Measurements from ENCODE around the gene ADAMTS10.
"Not testable (repeated sequence)": the region's sequence is repeated elsewhere in the genome, so short reads cannot be mapped to it uniquely, and the experiment has no call there.

ADAMTS10 gene

DNA sequence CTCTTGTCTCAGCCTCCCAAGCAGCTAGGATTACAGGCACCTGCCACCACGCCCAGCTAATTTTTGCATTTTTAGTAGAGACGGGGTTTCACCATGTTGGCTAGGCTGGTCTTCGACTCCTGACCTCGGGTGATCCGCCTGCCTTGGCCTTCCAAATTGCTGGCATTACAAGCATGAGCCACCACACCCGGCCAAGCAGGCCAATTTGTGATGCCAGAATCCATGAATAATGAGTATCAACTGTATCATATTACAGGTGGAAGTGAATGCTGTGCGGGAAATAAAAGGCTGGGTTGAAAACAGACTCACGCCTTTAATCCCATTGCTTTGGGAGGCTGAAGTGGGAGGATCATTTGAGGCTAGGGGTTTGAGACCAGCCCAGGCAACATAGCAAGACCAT is 16.3 kb upstream of the ADAMTS10 start:
- DNase-seq (ENCODE audit: low read depth), result no peak

GRCh38 chr19:8622886-8623285 is 12.4 kb upstream of the ADAMTS10 start:
- DNase-seq (ENCODE audit: low read depth), result not testable (repeated sequence)

- DNase-seq (ENCODE audit: low read depth), result peak; percentile 21
These were observed 8.2 kb upstream of the ADAMTS10 start for GRCh38 chr19:8618751-8619150.

DNA sequence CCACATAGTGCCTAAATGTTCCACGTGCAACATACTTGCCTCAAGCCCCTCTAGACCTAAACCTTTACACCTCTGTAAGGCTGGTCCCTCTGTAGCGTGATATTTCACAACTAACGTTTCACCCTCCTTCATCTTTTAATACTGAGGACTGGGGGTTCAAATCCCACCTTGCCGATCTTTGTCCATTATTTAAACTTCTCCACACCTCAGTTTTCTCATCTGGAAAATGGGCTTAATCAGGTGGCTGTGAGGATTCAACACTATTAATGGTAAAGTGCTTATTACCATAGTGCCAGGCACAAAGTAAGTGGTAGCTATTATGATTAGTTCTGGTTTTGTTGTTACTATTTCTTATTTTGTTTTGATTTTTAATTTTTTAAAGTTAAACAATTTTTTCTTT is 7.5 kb upstream of the ADAMTS10 start:
- no peak for DNase-seq (ENCODE audit: low read depth)

- DNase-seq (ENCODE audit: low read depth), result not testable (repeated sequence)
These were observed 6.8 kb upstream of the ADAMTS10 start for GRCh38 chr19:8617325-8617724.

DNA sequence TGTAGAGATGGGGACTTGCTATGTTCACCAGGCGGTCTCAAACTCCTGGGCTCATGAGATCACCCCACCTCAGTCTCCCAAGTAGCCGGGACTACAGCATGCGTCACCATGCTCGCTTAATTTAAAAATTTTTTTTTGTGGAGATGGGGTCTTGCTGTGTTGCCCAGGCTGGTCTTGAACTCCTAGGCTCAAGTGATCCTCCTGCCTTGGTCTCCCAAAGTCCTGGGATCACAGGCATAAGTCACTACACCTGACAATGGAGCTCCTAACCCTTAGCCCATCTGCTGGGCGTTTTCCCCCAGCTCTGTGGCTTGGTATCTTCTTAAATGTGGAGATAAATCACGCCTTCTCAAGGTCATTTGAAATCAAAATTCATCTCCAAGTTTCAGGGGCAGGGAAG is 6.3 kb upstream of the ADAMTS10 start:
- DNase-seq (ENCODE audit: low read depth), result no peak

DNA sequence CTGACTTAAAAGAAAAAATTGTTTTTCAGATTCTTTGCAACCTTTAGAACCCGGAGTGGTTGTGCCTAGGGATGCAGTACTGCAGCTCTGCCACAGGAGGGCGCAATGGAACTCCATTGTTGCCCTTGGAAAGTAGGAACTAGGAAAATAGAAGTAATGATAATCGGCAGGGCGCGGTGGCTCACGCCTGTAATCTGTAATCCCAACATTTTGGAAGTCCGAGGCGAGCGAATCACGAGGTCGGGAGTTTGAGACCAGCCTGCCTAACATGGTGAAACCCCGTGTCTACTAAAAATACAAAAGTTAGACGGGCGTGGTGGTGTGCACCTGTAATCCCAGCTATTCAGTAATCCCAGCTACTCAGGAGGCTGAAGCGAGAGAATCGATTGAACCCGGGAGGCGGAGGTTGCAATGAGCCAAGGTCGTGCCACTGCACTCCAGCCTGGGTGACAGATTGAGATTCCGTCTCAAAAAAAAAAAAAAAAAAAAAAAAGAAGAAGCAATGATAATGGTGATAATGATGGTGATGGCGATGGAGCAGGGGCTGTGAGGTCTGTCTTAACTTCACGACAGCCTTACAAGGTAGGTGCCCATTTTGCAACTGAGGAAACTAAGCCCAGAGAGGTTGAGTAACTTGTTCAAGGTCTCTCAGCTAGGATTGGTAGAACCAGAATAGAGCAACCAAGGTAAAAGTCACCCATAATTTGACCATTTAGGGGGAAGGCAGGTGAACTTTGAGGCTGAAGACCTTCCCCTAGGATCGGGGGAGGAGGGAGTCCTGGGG is 5.5 kb upstream of the ADAMTS10 start:
- peak; percentile 54 for DNase-seq (ENCODE audit: low read depth)

GRCh38 chr19:8615024-8615423 is 4.5 kb upstream of the ADAMTS10 start:
- no peak for DNase-seq (ENCODE audit: low read depth)

DNA sequence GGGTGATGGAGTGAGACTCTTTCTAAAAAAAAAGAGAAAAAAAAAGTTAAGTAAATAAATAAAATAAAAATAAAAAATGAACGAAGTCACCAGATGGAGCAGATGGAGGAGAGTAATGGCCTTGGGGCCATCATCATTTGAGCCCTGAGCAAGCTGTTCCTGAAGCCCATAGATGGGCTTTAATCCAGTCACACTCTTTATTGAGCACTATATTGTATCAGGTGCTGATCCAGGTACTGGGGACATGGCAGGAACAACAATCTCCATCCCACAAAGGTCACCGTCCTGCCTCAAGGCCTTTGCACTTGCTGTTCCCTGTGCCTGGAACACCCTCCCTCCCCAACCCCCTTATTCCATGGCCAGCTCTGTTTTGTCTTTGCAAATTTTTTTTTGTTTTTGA is 3.9 kb upstream of the ADAMTS10 start:
- no peak for DNase-seq (ENCODE audit: low read depth)

- no peak for DNase-seq (ENCODE audit: low read depth)
These were observed 2.3 kb upstream of the ADAMTS10 start for GRCh38 chr19:8612807-8613171.

DNA sequence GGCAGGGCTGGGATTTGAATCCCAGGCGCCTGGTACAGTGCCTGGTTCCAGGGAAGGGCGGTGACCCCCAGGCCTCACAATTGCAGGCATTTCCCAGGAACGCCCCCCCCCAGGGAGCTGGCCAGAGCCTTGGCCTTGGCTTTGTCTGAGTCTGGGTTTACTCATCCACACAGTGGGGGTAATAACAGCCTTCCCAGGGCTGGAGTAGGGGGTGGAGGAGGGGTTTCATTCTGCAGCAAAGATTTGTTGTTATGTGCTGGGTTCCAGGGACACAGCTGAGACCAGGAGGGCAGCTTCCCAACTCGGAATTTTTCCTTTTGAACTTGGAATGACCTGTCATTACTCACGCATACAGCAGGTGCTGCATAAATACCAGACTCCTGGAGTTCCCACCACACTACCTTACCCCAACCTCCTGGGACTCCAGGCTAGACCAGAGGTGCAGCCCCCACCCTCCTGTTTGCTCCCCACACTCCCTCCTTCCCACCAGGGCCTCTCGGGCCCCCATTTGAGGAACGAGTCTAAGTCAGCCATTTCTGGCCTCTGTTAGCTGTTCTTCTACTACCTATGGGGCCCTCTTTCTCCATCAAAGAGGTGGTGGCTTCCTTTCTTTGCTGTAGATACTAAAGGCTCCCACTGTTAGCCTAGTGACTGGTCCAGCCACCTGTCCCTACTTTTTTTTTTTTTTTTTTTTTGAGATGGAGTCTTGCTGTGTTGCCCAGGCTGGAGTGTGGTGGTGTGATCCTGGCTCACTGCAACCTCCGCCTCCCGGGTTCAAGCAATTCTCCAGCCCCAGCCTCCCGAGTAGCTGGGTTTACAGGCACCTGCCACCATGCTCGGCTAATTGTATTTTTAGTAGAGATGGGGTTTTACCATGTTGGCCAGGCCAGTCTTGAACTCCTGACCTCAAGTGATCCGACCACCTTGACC is 1.6 kb upstream of the ADAMTS10 start:
- peak; percentile 76 for DNase-seq (ENCODE audit: low read depth)

DNA sequence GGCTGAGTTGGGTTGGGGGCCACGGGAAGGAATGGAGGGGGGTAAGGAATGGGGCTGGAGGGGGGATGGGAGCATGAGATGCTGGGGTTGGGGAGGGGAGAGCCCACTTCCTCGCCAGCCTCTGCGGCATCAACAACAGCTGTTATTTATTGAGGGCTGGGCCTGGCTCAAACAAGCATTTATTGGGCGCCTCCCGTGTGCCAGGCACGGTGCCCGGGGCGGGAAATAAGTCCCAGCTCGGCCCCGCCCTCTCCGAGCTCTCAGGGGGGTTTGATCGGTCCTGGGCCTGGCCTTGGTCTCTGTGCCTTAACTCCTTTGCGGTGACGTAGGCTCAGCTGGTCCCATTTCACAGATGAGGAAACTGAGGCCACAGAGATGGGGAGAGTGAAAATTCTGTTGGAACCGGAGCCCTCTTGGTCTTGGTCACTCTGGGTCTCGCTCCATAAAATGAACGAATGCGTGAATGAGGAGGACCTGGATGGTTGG is 919 bp upstream of the ADAMTS10 start:
- DNase-seq (ENCODE audit: low read depth), result no peak

DNA sequence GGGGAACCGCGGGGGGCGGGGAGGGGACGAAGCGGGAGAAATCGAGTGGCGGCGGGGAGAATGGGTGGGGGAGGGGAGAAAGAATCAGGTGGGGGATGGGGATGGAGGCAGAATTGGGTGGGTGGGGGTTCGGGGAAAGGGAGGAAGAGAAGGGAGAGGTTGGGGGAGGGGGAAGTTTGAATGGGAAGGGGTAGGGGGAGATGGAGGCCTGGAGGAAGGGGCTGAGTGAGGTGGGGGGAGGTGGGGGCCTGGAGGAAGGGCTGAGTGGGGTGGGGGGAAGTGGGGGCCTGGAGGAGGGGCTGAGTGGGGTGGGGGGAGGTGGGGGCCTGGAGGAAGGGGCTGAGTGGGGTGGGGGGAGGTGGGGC is 403 bp upstream of the ADAMTS10 start:
- no peak for DNase-seq (ENCODE audit: low read depth)

GRCh38 chr19:8609279-8610040 is 1.1 kb downstream of the ADAMTS10 start:
- DNase-seq (ENCODE audit: low read depth), result peak; percentile 60

DNA sequence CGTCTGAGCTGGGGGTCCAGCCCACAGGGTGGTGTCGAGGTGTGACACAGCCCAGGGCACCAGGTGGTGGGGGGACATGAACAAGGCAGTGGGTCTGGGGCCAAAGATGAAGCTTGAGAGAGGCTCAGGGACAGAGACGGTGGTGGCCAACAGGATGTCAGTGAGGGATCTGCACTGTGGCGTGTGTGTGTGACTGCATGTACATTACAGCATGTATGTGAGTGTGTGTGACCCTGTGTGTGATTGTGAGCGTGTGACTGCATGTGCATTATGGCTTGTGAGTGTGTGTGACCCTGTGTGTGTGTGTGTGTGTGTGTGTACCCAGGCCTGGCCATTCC is 1.6 kb downstream of the ADAMTS10 start:
- DNase-seq (ENCODE audit: low read depth), result no peak

GRCh38 chr19:8607386-8607785 is 3.1 kb downstream of the ADAMTS10 start:
- peak; percentile 69 for DNase-seq (ENCODE audit: low read depth)

DNA sequence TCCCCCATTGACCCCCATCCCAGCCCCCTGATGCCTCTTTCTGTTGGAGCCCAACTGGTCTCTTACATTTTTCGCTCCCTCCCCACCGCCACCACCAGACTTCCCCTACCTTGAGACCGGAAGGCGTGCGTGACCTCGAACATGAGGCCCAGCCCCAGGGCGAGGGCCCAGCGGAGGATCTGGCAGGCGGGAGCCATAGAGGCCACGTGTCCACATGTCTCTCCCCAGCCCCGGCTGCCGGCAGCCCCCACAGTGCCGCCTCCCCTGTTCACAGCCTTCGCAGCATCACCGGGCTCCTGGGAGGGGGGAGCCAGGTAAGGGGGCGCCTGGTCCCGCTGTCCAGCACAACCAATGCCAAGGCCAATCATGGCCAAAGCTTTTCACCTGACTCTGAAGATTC is 5.0 kb downstream of the ADAMTS10 start:
- DNase-seq (ENCODE audit: low read depth), result no peak

- no peak for DNase-seq (ENCODE audit: low read depth)
These were observed 8.7 kb downstream of the ADAMTS10 start for GRCh38 chr19:8601796-8602195.

DNA sequence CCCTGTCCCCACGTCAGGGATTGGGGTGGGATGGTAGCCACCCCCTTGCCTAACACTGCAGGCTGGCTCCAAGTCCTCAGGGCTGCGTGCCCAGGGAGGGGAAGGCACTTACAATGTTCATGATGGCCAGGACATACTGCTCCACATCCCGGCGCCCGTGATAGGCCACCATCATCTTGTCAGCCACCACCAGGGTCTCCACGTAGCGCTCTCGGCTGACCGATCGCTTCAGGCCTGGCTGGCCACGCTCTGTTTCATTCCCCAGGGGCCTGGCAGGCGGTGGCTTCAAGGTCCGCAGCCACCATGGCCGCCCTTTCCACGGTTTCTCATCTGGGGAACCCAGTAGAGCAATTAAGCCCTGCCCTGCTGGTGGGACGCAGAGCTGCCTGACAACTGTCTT is 9.7 kb downstream of the ADAMTS10 start:
- no peak for DNase-seq (ENCODE audit: low read depth)

DNA sequence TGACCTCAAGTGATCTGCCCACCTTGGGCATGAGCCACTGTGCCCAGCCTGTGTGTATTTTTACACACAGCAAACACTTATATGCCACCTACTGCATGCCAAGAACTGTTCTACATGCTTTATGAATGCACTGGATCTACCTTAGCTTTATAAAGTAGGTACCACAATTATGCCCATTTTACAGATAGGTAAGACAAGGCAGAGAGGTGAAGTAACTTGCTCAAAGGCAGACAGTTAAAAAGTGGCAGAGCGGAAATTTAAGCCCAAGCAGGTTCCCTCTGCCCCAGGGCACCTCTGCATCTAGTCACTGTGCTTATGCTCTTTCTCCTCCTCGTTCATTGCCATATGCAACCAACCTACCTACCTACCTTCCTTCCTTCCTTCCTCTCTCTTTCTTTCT is 10.5 kb downstream of the ADAMTS10 start:
- DNase-seq (ENCODE audit: low read depth), result no peak

DNA sequence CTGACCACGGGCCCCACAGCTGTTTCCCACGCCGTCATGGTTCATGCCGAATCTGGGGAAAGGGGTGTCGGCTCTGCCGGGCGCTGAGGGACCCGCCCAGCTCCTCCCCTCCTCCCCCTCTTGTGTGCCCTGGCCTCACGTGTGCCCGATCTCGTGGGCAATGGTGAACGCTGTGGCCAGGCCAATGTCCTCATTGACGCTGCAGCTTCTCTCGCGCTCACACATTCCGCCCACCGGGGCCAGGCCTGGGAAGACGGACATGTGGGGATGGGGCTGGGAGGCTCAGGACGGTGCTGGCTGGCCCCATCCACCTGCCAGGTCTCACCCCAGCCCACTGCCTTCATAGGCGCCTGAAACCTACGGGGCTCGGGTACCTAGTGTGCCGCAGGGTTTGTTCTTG is 14.3 kb downstream of the ADAMTS10 start:
- no peak for DNase-seq (ENCODE audit: low read depth)

DNA sequence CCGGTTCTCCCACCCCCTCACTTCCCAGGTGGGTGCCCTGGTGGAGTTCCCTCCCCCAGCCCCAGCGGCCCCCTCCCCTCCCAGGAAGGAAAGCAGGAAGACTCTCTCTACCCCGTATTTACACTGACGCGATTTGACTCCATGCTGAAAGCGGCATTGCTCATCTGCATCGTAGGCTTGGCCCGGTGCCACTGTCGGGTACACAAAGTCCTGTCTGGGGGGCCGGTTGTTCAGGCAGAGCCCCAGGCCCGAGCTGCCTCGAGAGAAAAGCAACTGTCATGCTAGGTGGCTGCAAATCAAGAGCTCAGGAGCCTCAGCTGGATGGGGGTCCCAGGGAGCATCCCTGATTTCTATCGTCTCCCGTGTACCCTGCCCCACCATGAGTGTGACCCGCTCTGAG is 14.9 kb downstream of the ADAMTS10 start:
- DNase-seq (ENCODE audit: low read depth), result no peak

GRCh38 chr19:8593931-8594330 is 16.6 kb downstream of the ADAMTS10 start:
- DNase-seq (ENCODE audit: low read depth), result no peak

Data from EH (cell line).